Natural killer cell treated with Interleukin-12 subunit alpha and Interleukin-12 subunit beta and Interleukin-15 and Interleukin-18, amount 100 ng/mL, for 72 hours (primary cell): ENCODE measurements around the gene TRPM3. TPM values are rescaled to one million over a fixed set of nuclear protein-coding genes. Genes with fewer than 3 reads are reported as not detected.

ENCODE experiments used
- ATAC-seq, 2 donors: fragments of 150-1000 bp; cut with Tn5 transposase in 1 of 2; sonication (Bioruptor Pico), chemical (Tn5 transposase) in 1 of 2; 2 replicates each; pipeline ENCODE4 v1.10.0; 2021
- DNase-seq: peaks from one replicate; pipeline ENCODE4 v3.0.0; 2022; ENCODE audit warnings: low spot score
- H3K27ac Mint-ChIP-seq, 2 donors: 1 replicate in 1 of 2; 2 replicates in 1 of 2; pipeline ENCODE4 v1.8.0; 2022; ENCODE audit warnings: mixed read lengths in 2 of 2, mild to moderate bottlenecking in 1 of 2, moderate library complexity in 1 of 2
- H3K27me3 Mint-ChIP-seq, 2 donors: 1 replicate in 1 of 2; 2 replicates in 1 of 2; pipeline ENCODE4 v1.8.0; 2022; ENCODE audit warnings: mixed read lengths in 2 of 2
- H3K36me3 Mint-ChIP-seq: one replicate; pipeline ENCODE4 v1.8.0; 2022; ENCODE audit warnings: mixed read lengths
- H3K4me1 Mint-ChIP-seq, 2 donors: 1 replicate in 1 of 2; 2 replicates in 1 of 2; pipeline ENCODE4 v1.8.0; 2022; ENCODE audit warnings: low read depth in 2 of 2, mixed read lengths in 2 of 2, mild to moderate bottlenecking in 1 of 2
- H3K4me3 Mint-ChIP-seq: one replicate; pipeline ENCODE4 v1.8.0; 2022; ENCODE audit warnings: mixed read lengths
- H3K9me3 Mint-ChIP-seq: 2 replicates; pipeline ENCODE4 v1.8.0; 2022; ENCODE audit warnings: mixed read lengths
- total RNA-seq, 2 donors: library from RNA; stranded (reverse); gene quantifications; one replicate each; pipeline ENCODE4 v1.2.3, GENCODE V29; 2022

The TRPM3 gene
- total RNA-seq, 2 donors from 2014 or later: not detected

DNA sequence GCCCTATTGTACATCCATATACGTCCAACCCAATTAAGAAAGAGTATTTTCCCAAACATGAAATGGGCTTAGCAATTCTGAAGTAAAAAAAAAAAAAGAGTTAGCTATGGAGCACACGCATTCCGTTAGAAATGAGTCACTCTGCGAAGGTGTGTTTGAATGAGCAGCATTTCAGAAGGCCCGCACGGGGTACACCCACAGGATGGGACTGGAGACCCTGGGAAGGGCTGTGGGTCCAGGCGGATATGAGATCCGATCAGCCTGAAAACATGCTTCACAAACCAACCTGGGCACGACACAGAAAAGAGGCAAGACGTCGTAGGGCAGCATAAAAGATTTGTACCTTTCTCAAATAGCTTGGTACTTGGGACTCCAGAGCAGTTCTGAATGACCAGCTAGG lies 533.0 kb downstream of the TRPM3 start:
- no peaks in the 10 kb centered on the region for H3K9me3 Mint-ChIP-seq
- H3K27ac Mint-ChIP-seq: no peak overlapping the region
- H3K36me3 Mint-ChIP-seq: no peaks in the 10 kb centered on the region
- peaks cover 8 to 14% of the 10 kb centered on the region in 2 donors for H3K27me3 Mint-ChIP-seq
- ATAC-seq (no peak), DNase-seq (no peak)
- H3K4me1 Mint-ChIP-seq: no peaks in the 10 kb centered on the region
- no peak overlapping the region for H3K4me3 Mint-ChIP-seq

DNA sequence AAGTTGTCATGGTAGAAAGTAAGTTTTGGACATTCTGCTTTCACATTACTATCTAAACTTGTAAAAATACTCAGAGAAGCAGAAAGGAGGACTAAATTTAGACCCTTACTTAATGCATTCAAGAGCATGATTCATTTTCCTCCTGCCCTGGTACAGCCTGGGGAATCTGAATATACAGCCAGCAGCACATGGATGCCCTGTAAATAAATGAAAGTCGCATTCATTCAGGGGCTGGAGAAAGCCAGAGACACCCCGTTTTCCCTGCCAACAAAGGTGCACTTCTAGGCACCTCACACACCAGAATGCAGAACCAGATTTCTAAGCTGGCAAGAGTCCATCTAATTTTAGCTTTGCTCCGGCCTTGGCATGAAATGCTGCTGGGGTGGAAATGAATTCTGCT lies 534.2 kb downstream of the TRPM3 start:
- no peaks in the 10 kb centered on the region for H3K36me3 Mint-ChIP-seq
- ATAC-seq (no peak), DNase-seq (no peak)
- no peaks in the 10 kb centered on the region for H3K9me3 Mint-ChIP-seq
- H3K4me3 Mint-ChIP-seq: no peak overlapping the region
- H3K4me1 Mint-ChIP-seq: no peaks in the 10 kb centered on the region
- peaks cover 8 to 14% of the 10 kb centered on the region in 2 donors for H3K27me3 Mint-ChIP-seq
- no peak overlapping the region for H3K27ac Mint-ChIP-seq

DNA sequence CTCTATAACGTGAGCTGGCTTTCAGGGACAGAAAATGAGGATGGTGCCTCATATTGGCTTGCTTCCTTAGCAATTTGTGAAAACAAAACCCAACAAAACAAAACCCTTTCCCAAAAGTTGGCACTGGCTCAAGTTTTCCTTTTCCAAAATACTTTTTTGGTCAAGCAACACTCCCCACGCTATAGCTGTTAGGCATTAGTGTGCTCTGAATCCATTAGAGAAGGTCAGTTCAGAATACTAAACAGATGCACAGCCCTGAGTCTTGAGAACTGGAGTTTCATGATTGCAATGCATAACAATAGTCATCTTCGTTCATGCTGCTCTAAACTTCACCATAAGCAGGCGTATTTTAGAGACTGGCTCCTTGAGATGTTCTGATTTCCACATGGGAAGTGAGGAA lies 534.9 kb downstream of the TRPM3 start:
- no peaks in the 10 kb centered on the region for H3K36me3 Mint-ChIP-seq
- no peaks in the 10 kb centered on the region for H3K9me3 Mint-ChIP-seq
- H3K27me3 Mint-ChIP-seq: peaks cover 8 to 14% of the 10 kb centered on the region in 2 donors
- H3K4me1 Mint-ChIP-seq: no peaks in the 10 kb centered on the region
- no peak overlapping the region for H3K27ac Mint-ChIP-seq
- ATAC-seq (no peak), DNase-seq (no peak)
- no peak overlapping the region for H3K4me3 Mint-ChIP-seq

DNA sequence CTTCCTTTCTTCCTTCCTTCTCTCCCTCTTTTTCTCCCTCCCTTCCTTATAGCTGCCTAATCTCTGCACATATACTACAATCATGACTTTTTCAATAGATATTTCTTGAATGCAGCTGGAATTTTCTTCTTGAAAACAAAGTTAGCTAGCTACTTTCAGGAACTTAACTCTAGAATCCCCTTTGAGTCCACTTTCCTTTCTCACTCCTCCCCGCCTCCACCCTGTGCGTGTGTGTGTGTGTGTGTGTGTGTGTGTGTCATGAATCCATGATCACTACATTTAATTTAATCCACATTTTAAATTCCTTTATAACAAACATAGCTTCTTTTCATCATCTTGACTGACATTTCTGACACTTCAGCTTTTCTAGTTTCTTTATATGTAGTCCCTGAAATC lies 539.5 kb downstream of the TRPM3 start:
- ATAC-seq: no peak
- no peak overlapping the region for H3K27ac Mint-ChIP-seq

DNA sequence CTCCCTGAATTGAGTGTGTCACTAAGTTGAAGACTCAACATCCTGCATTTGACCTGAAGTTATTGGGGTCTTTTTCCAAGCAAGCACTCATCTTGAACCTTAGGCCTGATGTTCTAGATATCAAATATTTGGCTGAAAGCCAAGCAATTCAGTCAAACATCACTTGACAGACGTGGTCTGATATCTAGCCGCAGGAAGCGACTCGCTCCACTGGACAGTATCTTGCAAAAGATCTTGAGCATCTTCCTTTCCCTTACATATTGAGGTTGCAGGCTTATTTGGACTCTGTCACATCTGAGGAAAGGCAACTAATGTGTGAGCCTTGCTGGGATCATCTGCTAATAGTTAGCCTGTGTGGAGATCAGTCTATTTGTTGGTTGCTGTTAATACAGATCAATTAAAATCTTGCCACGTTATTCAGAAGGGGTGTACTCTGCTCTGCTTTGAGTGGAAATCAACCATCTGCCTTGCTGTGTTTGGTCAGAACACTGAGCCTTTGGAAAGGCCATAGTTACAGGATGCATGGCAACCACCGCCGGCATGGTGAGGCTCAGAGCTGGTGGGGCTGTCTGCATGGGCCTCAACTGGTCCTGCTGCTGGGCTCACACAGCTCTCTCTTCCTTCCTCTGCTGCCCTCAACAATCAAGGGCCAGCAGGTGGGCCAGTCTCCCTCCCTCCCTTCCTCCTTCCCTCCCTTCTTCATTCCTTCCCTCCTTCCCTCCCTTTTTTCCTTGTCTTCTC lies 540.0 kb downstream of the TRPM3 start:
- Mint-ChIP-seq H3K27me3 (peaks cover 6 to 13% of the 10 kb centered on the region in 2 donors), H3K4me3 (no peak overlapping the region)
- ATAC-seq: no peak

More for the DNA sequence above, 539.5 kb downstream of the TRPM3 start:
- DNase-seq: no peak
- no peaks in the 10 kb centered on the region for H3K4me1 Mint-ChIP-seq
- no peaks in the 10 kb centered on the region for H3K36me3 Mint-ChIP-seq
- H3K9me3 Mint-ChIP-seq: no peaks in the 10 kb centered on the region
- H3K27me3 Mint-ChIP-seq: peaks cover 4 to 9% of the 10 kb centered on the region in 2 donors
- H3K4me3 Mint-ChIP-seq: no peak overlapping the region

DNA sequence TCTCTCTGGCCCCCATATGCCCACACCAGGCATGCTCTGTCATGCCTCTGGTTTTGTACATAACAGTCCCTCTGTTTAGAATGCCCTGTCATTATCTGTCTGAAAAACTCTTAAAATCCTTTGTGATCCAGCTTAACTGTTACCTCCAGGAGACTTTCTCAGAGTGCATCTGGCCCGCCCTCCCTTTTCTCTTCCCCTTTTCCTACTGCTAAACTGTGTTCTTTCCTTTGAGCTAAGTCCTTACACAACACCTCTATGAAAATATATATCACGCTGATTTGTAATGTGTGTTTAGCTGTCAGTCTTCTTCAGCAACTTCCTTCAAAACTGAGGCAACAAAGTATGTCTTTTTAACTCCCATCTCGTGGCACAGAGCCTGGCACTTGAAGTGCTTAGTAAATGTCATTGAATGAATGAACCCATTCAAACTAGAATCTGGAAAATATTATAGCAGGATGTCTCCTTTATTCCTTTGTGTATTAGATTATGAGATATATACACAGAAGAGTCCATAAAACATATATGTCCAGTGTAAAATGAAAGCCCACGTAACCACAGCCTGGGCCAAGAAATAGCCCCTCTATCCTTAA lies 540.7 kb downstream of the TRPM3 start:
- Mint-ChIP-seq H3K27ac (no peak overlapping the region), H3K9me3 (no peaks in the 10 kb centered on the region), H3K36me3 (no peaks in the 10 kb centered on the region), H3K4me3 (no peak overlapping the region), H3K27me3 (peaks cover 6 to 13% of the 10 kb centered on the region in 2 donors), H3K4me1 (no peaks in the 10 kb centered on the region)
- ATAC-seq (no peak), DNase-seq (no peak)

More for the DNA sequence above, 540.0 kb downstream of the TRPM3 start:
- no peaks in the 10 kb centered on the region for H3K4me1 Mint-ChIP-seq
- no peak overlapping the region for H3K27ac Mint-ChIP-seq
- DNase-seq: no peak
- H3K9me3 Mint-ChIP-seq: no peaks in the 10 kb centered on the region
- H3K36me3 Mint-ChIP-seq: no peaks in the 10 kb centered on the region

DNA sequence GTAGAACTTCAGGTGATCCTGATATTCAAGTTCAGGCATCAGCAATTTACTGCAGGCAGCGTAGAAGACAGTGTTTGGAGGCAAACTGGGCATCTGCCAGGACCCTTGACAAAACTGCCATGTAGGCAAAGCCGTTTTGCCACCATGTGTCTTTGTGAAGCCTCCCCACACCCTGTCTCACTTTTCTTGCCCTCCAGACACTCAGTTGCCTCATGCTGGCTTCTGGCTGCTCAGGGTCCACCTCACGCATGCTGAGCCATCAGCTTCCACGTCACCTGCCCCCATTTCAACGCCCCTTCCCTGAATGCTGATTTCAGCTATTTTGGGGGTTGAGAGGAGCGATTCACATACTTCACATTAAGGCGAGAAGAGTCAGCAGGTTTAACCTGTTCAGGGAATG lies 541.7 kb downstream of the TRPM3 start:
- Mint-ChIP-seq H3K36me3 (no peaks in the 10 kb centered on the region), H3K4me3 (no peak overlapping the region), H3K4me1 (no peaks in the 10 kb centered on the region), H3K27me3 (peaks cover 6 to 13% of the 10 kb centered on the region in 2 donors), H3K27ac (no peak overlapping the region), H3K9me3 (no peaks in the 10 kb centered on the region)
- ATAC-seq: no peak
- no peak for DNase-seq

DNA sequence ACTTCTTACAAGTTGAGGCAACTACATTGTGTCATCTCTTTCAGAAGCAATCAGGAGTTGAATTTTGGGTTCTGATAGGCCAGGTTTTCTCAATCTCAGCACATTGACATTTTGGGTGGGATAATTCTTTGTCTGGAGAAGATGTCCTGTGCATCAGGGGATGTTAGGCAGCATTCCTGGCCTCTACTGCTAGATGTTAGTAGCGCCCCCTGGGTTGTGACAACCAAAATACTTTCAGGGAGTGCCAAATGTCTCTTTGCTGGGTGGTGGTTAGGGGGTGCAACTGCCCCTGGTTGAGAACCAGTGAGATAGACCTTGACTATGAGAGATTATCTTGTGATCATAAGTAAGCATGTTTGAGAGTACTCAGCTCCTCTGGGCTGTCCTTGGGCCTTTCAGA lies 542.7 kb downstream of the TRPM3 start:
- H3K36me3 Mint-ChIP-seq: no peaks in the 10 kb centered on the region
- no peak for ATAC-seq
- H3K27ac Mint-ChIP-seq: no peak overlapping the region
- DNase-seq: no peak
- H3K4me3 Mint-ChIP-seq: no peak overlapping the region
- no peaks in the 10 kb centered on the region for H3K4me1 Mint-ChIP-seq
- no peaks in the 10 kb centered on the region for H3K9me3 Mint-ChIP-seq
- peaks cover 10 to 22% of the 10 kb centered on the region in 2 donors for H3K27me3 Mint-ChIP-seq

DNA sequence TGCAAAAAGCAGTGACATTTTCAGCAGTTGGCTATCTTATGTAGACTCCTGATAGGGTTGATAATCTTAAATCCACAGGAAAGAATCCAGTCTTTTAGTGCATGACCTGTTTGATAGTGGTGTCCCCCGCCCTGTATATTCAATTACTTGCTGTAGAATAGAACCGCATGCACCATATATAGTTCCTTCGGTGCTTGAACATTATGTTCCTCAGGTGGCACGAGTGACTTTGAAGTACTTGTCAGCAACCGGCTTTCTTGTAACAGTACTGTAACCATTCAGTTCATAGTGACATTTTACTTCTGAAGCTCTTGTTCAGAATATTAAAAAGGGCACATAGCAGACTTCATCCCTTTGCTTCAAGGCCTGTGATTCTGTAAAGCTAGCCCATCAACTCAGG lies 543.8 kb downstream of the TRPM3 start:
- no peaks in the 10 kb centered on the region for H3K36me3 Mint-ChIP-seq
- H3K4me3 Mint-ChIP-seq: no peak overlapping the region
- DNase-seq (no peak), ATAC-seq (no peak)
- H3K4me1 Mint-ChIP-seq: no peaks in the 10 kb centered on the region
- H3K9me3 Mint-ChIP-seq: no peaks in the 10 kb centered on the region
- H3K27me3 Mint-ChIP-seq: peaks cover 10 to 22% of the 10 kb centered on the region in 2 donors
- H3K27ac Mint-ChIP-seq: no peak overlapping the region

DNA sequence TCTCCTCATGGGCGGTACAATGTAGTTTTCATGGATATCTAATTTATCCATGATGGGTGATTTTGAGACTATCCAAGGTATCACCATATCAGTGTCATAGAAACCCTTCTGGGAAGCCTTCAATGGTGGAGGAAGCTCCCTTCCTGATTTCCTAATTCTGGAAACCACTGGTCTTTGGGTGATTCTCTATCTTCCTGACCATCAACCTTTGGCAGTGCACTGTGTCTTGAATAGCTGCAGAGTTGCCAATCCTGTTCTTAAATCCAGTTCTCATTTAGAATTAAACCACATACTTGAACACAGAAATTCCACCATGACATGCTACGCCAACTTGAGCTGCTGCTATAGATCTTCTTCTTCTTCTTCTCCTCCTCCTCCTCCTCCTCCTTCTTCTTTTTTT lies 545.3 kb downstream of the TRPM3 start:
- Mint-ChIP-seq H3K27me3 (peaks cover 12 to 34% of the 10 kb centered on the region in 2 donors), H3K4me3 (no peak overlapping the region), H3K27ac (no peak overlapping the region), H3K36me3 (no peaks in the 10 kb centered on the region), H3K9me3 (no peaks in the 10 kb centered on the region), H3K4me1 (no peaks in the 10 kb centered on the region)
- ATAC-seq: no peak
- no peak for DNase-seq

DNA sequence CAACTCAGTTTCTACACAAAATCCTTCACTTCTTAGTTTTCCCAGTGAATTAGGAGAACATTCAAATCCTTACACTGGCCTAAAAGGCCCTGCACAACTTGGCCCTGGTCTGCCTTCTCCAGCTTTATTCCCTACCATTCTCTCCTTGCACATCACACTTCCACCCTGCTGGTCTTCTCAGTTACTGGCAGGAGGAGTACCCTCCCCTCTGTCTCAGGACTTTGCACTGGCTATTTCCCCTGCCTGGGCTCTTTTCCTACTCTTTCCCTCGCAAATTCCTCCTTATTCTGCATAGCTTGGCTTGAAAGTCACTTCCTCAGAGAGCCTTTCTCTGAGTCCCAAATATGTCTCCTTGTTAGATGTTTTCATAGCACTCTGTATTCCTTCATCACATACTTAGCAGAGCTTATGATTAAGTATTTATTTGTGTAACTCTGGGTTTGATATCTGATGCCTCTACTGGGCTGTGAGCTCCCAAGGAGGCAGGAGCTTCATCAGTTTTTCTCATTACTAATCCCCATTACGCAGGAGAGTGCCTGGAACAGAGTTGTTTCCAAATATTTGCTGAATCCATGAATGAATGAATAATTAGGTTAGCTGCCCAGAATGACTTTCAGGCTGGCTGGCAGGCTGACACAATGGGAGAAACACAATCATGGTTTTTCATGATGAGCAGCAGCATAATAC lies 547.1 kb downstream of the TRPM3 start:
- no peak for DNase-seq
- Mint-ChIP-seq H3K9me3 (no peaks in the 10 kb centered on the region), H3K4me1 (no peaks in the 10 kb centered on the region), H3K36me3 (no peaks in the 10 kb centered on the region), H3K4me3 (no peak overlapping the region), H3K27ac (no peak overlapping the region), H3K27me3 (peaks cover 10 to 27% of the 10 kb centered on the region in 2 donors)
- ATAC-seq: no peak

DNA sequence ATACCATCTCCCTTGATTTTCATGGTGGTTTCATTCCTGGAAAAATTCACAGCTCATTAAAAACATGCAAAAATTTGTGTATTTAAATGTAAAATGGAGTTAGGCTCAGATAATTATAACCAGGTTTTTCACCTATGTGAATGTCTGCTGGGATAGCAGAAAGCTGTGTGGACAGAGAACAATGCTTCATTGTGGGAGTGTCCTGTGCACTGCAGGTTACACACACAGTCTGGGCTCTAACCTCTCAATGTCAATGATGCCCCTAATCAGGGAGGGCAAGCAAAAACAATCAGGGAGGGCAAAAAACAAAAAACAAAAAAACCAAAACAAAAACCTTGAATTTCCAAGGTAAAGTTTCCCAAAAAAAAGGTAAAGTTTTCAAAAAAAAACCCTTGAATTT lies 548.1 kb downstream of the TRPM3 start:
- ATAC-seq: no peak
- Mint-ChIP-seq H3K36me3 (no peaks in the 10 kb centered on the region), H3K9me3 (no peaks in the 10 kb centered on the region), H3K27me3 (peaks cover 10 to 27% of the 10 kb centered on the region in 2 donors), H3K4me3 (no peak overlapping the region), H3K4me1 (no peaks in the 10 kb centered on the region), H3K27ac (no peak overlapping the region)
- no peak for DNase-seq

DNA sequence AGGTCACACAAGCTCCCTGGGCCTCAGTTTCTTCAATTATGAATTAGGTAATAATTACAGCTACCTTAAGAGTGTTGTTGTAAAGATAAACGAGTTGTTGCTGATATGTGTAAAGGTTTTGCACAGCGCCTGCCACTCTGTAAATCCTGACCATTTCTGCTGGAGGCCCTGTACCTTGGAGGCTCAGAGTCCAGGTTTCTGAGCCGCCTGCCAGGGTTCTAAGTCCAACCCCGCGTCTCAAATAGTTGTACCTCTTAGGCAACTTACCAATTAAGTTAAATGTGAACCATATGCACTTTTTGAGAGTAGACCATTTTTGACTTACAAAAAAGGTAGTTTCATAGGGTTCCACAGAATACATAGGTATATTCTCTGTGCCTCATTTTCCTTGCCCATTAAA lies 550.2 kb downstream of the TRPM3 start:
- H3K4me3 Mint-ChIP-seq: no peak overlapping the region
- no peak for ATAC-seq

DNA sequence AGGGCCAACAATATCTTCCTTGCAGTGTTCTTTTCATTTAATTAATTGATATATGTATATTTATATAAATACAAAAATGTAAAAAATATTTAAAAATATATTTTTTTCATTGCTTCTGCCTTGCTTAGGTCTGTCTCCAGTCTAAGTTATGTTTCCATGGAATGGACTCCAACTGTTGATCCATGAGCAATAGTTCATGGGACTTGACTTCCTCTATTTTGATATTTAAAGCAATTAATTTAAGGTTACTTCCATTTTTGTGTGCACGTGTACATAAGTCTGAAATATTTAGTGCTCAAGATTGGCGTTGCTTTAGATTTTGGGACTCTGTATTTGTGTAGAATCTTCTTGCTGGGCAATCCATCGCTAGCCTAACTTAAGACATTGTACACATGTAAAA lies 551.6 kb downstream of the TRPM3 start:
- no peak for DNase-seq
- no peak overlapping the region for H3K27ac Mint-ChIP-seq
- H3K27me3 Mint-ChIP-seq: peaks cover 8 to 21% of the 10 kb centered on the region in 2 donors
- H3K9me3 Mint-ChIP-seq: no peaks in the 10 kb centered on the region
- H3K36me3 Mint-ChIP-seq: no peaks in the 10 kb centered on the region
- H3K4me3 Mint-ChIP-seq: no peak overlapping the region
- H3K4me1 Mint-ChIP-seq: peaks cover 6 to 8% of the 10 kb centered on the region in 2 donors
- no peak for ATAC-seq

More for the DNA sequence above, 550.2 kb downstream of the TRPM3 start:
- Mint-ChIP-seq H3K36me3 (no peaks in the 10 kb centered on the region), H3K4me1 (peaks cover 0 to under 1% of the 10 kb centered on the region in 2 donors), H3K9me3 (no peaks in the 10 kb centered on the region), H3K27ac (no peak overlapping the region), H3K27me3 (peaks cover 8 to 21% of the 10 kb centered on the region in 2 donors)
- DNase-seq: no peak
